Loucy (cell line): Measurements from ENCODE around the gene TSSK6.

ENCODE experiments used
- CTCF ChIP-seq: fragments of 200-600 bp; sonication (generic); conservative IDR thresholded peaks from 2 replicates; pipeline ENCODE4 v1.5.1; 2014; ENCODE audit warnings: mild to moderate bottlenecking, antibody characterized with exemption, low read length
- EZH2phosphoT487 ChIP-seq: fragments of 200-600 bp; IDR thresholded peaks from 2 replicates; pipeline ENCODE4 v1.6.1; 2018; ENCODE audit warnings: antibody characterized with exemption, mild to moderate bottlenecking, moderate library complexity, borderline replicate concordance

DNA sequence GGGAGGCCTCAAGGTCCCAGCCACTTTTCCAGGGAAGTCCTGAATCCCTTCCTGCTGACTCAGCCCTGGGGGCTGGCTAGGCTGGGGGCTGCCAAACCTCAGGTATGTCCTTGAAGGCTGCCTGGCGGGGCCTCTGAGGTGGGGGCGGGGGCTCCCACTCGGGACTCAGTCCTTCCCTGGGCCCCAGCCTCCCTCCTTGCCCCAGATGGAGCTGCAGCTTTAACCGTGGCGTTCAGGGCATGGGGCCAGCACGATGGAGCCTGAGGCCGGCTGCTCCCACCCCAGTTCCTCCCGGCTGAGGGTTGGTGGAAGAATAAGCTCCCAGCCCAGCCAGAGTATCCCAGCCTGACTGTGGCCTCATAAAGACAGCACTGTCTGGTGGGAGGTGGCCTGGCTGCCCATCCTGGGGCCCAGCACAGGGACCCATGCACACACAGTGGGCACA is 35.2 kb upstream of the TSSK6 start:
- no peak for TF ChIP-seq CTCF
- no peak for TF ChIP-seq EZH2phosphoT487
